GM21423 (cell line): Measurements from ENCODE around the gene CDY1.
"Not testable (repeated sequence)": the region's sequence is repeated elsewhere in the genome, so short reads cannot be mapped to it uniquely, and the experiment has no call there.

ENCODE experiments used
- ATAC-seq: cut with Tn5 transposase; IDR thresholded peaks from one replicate; pipeline ENCODE4 v1.9.1; 2021; ENCODE audit warnings: mild to moderate bottlenecking, moderate library complexity; ENCODE audit not compliant: unreplicated experiment

The CDY1 gene, protein sequence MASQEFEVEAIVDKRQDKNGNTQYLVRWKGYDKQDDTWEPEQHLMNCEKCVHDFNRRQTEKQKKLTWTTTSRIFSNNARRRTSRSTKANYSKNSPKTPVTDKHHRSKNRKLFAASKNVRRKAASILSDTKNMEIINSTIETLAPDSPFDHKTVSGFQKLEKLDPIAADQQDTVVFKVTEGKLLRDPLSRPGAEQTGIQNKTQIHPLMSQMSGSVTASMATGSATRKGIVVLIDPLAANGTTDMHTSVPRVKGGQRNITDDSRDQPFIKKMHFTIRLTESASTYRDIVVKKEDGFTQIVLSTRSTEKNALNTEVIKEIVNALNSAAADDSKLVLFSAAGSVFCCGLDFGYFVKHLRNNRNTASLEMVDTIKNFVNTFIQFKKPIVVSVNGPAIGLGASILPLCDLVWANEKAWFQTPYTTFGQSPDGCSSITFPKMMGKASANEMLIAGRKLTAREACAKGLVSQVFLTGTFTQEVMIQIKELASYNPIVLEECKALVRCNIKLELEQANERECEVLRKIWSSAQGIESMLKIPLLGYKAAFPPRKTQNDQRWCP

DNA sequence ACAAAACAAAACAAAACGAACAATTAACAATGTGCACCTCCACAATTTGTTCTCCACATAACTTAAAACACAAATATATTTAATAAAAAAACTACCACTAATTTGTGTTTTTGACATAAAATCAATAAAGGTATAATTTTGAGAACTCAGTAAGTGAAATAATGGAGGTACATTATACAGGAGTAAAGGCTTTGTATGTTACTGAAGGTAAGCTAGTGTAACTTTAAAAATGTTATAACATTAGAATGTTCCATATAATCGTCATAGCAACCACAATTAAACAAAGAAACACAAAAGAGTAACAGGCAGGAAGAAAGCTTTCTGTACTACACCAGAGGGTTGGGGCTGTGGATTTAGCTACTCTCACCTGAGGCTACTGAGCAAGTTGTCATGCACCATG is at the start of gene CDY1:
TSS of gene CDY1 (plus strand) at position 301 of the 400 bp plus-strand sequence. CDS start 326 bp downstream, outside the sequence.
- not testable (repeated sequence) for ATAC-seq

DNA sequence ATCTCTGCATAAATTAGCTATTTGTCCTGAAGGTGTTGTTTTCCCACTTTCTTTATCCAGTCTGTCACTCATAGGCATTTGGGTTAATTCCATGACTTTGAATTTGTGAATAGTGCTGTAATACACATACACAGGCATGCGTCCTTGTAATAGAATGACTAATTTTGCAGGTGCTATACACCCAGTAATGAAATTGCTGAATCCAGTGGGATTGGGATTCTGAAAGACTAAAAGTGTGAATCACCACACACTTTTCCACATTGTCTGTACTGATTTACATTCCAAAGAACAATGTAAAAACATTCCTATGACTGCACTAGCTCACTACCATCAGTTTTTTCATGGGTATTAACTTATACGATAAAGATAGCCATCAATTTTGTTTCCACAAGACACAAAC is 28.6 kb upstream of the CDY1 start:
- not testable (repeated sequence) for ATAC-seq

DNA sequence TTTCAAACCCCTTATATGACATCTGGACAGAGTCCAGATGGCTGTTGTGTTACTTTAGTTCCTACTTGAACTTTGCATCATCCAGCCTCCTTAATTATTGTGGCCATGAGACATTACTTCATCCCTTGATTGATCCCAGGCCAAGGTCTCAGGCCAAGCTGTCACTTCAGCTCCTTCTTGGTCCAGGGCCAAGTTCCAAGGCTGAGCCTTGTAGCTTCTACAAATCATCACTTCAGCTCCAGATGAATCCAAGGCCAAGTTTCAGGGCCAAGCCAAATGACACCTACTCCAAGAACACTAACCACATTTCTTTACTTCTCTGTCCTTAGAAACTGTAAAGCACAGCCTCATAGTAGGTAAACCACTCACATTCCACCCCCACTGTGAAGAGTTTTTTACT is 1.7 kb upstream of the CDY1 start:
- ATAC-seq = not testable (repeated sequence)

DNA sequence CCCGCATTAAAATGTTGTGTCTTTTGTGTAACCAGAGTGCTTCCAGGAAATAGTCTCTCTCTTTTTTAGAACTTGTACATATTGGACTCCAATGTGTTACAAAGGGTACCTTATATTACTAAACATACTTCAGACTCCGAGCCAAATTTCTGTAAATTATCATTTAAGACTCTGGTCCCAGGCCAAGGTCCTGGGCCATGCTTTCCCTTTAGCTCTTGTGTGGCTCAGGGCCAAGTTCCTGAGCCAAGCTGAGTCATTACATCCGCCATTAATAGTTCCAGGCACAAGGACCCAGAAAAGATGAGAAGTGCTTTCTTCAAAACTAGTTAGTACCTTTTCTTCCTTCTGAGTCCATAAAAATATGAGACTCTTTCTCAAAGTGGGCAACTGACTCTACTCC is 4.6 kb downstream of the CDY1 start:
- not testable (repeated sequence) for ATAC-seq

DNA sequence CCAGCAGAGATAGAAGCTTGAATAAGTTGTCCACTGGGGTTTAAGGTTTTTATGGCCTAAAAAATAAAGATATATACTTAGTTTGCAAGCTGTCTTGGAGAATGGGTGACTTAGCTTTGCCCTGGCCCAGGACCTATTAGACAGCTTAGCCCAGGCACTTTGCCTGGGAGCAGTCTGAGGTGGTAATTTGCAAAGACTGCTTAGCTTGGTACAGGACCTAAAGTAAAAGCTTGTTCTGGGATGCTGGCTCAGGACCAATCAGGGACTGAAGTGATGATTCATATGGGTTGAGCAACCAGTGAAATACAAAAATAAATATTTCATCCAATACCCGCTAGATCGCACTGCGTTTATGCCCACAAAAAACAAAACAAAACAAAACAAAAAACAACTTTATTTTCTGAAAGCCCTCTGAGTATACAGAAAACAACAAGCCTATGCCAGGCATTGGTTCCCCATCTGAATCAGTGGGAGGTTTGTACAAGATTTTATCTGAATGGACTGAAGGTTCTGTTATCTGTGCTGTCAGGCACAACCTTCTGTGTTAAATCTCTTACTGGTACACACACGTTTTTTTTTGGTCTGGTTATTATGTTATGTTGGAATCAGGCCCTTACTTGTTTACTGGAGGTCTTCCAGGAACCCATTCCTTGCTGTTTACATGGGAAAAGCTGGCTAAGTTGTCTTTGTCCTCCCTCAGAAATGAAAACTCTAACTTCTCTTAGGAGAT is 8.6 kb downstream of the CDY1 start:
- not testable (repeated sequence) for ATAC-seq

DNA sequence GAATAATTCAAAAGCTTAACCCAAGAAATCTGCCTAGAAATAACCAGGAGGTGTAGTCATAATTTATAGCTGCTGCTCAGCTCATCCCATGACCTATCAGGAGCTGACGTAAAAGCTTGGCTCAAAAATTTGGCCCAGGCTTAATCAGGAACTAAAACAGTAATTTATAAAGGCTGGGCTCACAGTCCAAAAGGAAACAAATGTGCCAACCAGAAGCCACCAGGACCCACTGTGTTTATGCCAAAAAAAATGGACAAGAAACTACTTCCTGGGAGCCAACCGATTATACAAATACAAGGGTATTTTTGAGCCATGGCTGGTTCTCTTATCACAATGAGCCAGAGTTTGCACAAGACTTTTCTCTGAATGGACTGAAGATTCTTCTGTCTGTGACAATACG is 17.9 kb downstream of the CDY1 start:
- ATAC-seq = not testable (repeated sequence)

DNA sequence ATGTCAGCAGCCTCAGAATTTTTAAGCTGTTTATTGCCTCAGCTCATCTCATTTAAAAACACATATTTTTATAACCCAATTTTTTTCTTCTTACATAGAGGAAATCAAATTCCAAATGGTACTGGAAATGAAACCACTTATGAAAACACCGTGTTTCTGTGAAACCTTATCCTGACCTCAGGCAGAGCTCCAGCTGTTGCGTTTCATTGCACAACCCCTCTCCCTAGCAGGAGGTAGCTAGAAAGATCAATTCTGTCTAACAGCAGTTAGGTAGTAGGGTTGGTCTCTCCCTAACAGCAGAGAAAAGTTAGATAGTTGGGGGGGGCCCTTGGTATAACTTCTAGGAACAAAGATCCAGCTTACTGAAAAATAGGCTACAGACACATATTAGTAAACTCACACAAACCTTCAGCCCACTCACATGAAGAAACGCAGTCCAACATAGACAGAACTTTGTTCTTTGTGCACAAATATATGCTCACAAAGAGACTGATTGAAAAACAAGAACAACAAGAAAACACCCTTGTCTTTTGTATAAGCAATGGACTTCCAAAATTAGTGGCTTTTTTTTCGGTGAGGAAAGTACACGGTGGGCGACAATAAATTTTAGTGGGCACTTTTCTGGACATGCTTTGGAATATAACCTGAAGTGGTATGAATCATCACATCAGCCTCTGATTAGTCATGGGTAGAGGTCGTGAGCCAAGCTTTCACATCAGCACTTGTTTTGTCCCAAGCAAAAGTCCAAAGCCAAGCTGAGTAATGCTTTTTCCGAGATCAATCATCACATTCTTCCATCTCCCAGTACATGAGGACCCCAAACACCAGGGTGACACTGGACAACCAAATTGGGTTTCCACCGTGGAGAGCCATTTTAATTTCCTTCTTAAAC is 21.4 kb downstream of the CDY1 start:
- ATAC-seq = not testable (repeated sequence)
